Measurements from ENCODE around the gene ASTN2. TPM values are rescaled to one million over a fixed set of nuclear protein-coding genes. Genes with fewer than 3 reads are reported as not detected.

Gene ASTN2
- total RNA-seq, 2 experiments from 2014 or later, result 5.2 to 6.0 TPM

DNA sequence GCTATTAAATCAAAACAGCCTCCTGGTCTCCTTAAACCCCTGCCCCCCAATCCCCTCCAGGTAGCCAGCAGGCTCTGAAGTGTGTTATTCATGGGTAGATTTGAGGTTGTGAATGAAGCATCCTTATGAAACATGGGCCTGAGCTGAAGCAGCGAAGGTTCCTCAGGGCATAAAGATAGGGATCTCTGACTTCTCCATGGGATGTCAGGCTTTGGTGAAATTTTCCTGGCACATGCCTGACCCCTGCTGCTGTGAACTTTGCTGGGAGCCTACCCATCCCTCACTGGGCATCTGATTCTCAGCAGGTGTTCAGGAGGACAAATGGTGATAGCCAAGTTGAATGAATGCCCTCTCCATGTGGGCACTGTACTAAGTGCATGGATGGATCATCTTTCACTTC, 250.3 kb downstream of the ASTN2 start:
- Mint-ChIP-seq H3K27ac (no peak overlapping the region), H3K36me3 (no peaks in the 10 kb centered on the region), H3K27me3 (no peaks in the 10 kb centered on the region), H3K9me3 (no peaks in the 10 kb centered on the region), H3K4me3 (no peak overlapping the region), H3K4me1 (no peaks in the 10 kb centered on the region)
- POLR2A ChIA-PET, result no interaction called here
- no peak for DNase-seq
- no peak for ATAC-seq (ENCODE audit: low read depth)

DNA sequence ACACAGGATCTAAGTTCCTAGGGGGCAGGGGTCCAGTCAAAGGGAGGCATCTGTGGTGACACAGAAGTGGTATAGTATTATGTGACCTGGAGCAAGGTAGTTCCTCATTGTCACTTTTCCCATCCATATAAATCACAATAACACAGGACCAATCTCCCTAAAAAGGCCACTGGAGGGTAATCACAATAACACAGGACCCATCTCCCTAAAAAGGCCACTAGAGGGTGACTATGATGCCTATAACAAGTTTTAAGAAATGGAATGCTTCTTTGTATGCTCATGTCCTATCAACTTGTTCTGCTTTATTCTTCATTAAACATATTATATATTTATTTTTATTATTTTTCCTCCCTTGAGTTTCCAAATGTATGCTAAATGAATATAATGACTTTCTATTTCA, 254.6 kb downstream of the ASTN2 start:
- no peaks in the 10 kb centered on the region for H3K9me3 Mint-ChIP-seq
- H3K27ac Mint-ChIP-seq, result no peak overlapping the region

DNA sequence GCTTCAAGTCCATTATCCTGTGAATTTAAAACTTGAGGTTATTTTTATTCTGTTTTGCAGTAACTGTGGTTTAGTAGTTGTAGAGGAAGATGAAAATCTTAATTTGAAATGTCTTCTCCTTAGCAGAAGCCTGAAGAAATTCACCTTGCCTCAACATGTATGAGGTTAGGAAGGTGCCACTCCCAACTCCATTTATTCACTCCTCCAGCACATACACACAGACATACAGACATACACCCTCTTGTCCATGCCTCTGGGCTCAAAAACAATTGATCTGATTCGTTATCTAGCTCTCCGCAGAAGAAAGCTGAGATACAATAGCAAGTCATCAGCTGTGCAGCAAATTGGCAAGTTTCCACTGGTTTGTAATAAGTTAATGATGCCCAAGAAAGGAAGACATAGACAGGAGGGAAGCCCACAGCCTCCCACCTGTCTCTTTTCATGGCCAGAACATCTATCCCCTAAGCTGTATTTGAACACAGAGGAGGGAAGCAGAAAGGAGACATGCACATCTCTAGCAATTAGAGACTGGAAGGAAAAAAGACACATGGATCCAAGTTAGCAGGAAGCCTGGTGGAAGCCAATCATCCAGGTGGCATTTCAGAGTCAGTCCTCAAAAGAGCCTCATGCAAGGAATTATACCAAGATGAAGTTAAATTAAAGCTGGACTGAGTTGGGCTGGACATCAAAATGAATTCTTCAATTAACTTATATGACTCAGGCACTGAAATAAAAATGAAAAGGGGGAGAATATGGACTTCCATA, 257.9 kb downstream of the ASTN2 start:
- H3K27me3 Mint-ChIP-seq, result no peaks in the 10 kb centered on the region
- ATAC-seq (ENCODE audit: low read depth), result no peak

More for the DNA sequence above, 254.6 kb downstream of the ASTN2 start:
- Mint-ChIP-seq H3K27me3 (no peaks in the 10 kb centered on the region), H3K4me3 (no peak overlapping the region), H3K4me1 (no peaks in the 10 kb centered on the region), H3K36me3 (no peaks in the 10 kb centered on the region)
- POLR2A ChIA-PET, result no interaction called here
- DNase-seq (no peak), ATAC-seq (ENCODE audit: low read depth) (no peak)

DNA sequence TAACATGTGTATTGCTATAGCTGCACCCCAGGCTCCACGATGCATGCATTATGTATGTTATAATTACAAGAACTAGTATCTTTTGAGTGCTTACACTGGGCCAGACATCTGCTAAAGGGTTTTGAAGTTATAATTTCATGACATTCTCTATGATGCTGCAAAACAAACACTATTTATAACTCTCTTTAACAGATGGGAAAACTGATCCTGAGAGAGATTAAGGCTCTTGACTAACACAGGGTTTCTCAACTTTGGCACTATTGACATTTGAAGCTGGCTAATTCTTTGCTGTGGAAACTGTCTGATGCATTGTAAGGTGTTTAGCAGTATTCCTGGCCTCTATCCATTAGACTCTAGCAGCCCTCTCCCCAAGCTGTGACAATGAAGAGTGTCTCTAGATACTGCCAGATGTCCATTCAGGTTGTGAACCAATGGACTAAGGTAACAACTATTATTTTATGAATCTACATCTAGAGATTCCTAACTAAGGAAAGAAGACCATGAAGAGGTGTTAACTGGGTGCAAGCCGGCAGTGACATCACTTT, 258.6 kb downstream of the ASTN2 start:
- H3K27me3 Mint-ChIP-seq, result no peaks in the 10 kb centered on the region
- no peaks in the 10 kb centered on the region for H3K4me1 Mint-ChIP-seq
- H3K36me3 Mint-ChIP-seq, result no peaks in the 10 kb centered on the region
- POLR2A ChIA-PET, result no interaction called here
- ATAC-seq (ENCODE audit: low read depth) (no peak), DNase-seq (no peak)
- no peak overlapping the region for H3K27ac Mint-ChIP-seq
- no peak overlapping the region for H3K4me3 Mint-ChIP-seq
- no peaks in the 10 kb centered on the region for H3K9me3 Mint-ChIP-seq

More for the DNA sequence above, 257.9 kb downstream of the ASTN2 start:
- H3K4me3 Mint-ChIP-seq, result no peak overlapping the region
- H3K36me3 Mint-ChIP-seq, result no peaks in the 10 kb centered on the region
- H3K27ac Mint-ChIP-seq, result no peak overlapping the region
- POLR2A ChIA-PET, result no interaction called here
- H3K9me3 Mint-ChIP-seq, result no peaks in the 10 kb centered on the region
- H3K4me1 Mint-ChIP-seq, result no peaks in the 10 kb centered on the region
- DNase-seq, result no peak

DNA sequence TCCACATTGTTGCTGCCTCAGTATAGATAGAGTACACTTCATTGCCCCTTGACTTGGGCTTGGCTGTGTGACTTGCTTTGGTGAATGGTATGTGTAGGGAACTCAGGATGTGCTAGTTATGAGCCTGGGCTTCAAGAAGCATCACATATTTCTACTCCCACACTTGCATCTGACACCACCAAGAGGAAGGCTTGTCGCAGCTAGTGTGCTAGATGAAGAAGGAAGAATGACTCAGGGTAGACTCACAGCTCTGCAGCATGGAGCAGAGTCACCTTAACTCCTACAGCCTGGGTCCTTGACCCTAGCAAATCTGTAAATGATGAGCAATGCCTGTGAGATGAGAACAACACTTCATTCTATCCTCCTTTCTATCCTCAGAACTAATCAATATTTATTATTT, 261.8 kb downstream of the ASTN2 start:
- no peaks in the 10 kb centered on the region for H3K36me3 Mint-ChIP-seq
- H3K4me1 Mint-ChIP-seq, result no peaks in the 10 kb centered on the region
- H3K4me3 Mint-ChIP-seq, result no peak overlapping the region
- no peak for ATAC-seq (ENCODE audit: low read depth)
- POLR2A ChIA-PET, result no interaction called here
- DNase-seq, result no peak
- H3K27me3 Mint-ChIP-seq, result no peaks in the 10 kb centered on the region
- no peak overlapping the region for H3K27ac Mint-ChIP-seq
- H3K9me3 Mint-ChIP-seq, result no peaks in the 10 kb centered on the region

DNA sequence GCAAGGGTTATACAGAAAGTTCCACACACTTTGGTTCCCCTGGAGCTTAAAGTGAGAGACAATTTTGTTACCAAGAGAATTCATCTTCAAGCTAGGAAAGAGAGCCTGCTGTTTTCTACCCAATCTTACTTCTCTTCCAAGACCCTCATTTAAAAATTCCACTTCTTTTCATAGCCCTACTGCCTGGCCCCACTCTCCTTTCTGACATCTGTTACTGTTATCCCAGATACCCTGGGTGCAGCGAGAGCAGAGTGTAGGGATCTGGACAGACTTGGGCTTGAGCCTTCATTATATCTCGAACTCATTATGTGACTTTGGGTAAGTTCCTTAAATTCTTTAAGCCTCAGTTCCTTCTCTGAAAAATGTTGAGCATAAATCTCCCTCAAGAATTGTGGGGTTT, 263.1 kb downstream of the ASTN2 start:
- POLR2A ChIA-PET, result no interaction called here
- DNase-seq (no peak), ATAC-seq (ENCODE audit: low read depth) (no peak)
- Mint-ChIP-seq H3K36me3 (no peaks in the 10 kb centered on the region), H3K9me3 (no peaks in the 10 kb centered on the region), H3K27me3 (no peaks in the 10 kb centered on the region), H3K4me3 (no peak overlapping the region), H3K4me1 (no peaks in the 10 kb centered on the region), H3K27ac (no peak overlapping the region)

DNA sequence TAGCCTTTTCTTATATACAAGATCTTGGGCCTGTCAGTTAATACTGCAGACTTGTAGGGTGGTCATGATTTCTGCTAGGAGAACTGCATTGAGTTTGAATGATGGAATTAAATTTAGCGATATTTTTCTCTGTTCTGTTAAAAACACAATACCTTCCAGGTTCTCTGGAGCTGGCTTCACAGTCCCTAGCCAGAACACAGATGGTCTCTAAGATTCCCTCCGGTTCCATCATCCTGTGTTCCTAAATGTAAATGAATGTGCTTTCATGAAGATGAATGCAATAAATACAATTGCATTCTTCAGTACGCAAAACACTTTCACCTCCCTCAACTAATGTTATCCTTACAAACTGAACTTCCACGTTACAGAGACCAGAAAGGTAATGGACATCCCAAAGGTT, 264.9 kb downstream of the ASTN2 start:
- Mint-ChIP-seq H3K36me3 (no peaks in the 10 kb centered on the region), H3K27ac (no peak overlapping the region), H3K4me3 (no peak overlapping the region), H3K27me3 (no peaks in the 10 kb centered on the region), H3K9me3 (peaks cover 3% of the 10 kb centered on the region), H3K4me1 (no peaks in the 10 kb centered on the region)
- DNase-seq, result no peak
- ATAC-seq (ENCODE audit: low read depth), result no peak
- POLR2A ChIA-PET, result no interaction called here

DNA sequence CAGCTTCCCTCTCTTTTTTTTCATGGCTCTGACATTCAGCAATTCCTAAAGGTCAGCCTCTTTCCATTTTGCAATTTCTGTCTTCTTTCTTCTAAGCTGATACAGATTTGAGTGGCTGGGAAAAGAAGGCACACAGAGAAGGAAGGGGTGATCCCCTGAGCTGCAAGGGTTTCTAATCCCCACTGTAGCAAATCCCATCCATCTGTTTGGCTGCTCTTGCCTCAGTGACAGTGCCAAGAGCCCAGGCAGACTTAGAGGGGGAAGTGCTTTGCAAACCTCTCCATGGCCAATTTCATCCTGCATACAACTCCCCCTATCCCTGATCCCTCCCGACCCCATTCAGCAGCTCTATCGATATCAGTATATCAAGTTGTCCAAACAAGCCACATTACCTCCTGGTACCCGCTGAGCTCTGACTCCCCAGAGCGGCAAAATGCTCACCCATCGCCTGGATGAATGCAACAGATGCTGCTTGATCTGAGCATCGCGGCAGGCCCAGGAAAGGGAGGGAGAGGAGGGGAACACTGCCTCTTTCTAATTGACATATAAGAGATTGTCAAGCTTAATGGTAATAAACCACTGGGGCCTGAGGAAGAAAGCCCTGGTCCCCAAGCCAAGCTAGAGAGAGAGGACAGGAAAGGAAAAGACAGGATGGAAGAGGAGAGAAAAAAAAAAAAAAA, 268.9 kb downstream of the ASTN2 start:
- no peaks in the 10 kb centered on the region for H3K4me1 Mint-ChIP-seq
- no peak overlapping the region for H3K4me3 Mint-ChIP-seq
- H3K36me3 Mint-ChIP-seq, result no peaks in the 10 kb centered on the region
- DNase-seq (no peak), ATAC-seq (ENCODE audit: low read depth) (no peak)
- H3K27ac Mint-ChIP-seq, result no peak overlapping the region
- no peaks in the 10 kb centered on the region for H3K27me3 Mint-ChIP-seq
- POLR2A ChIA-PET, result no interaction called here
- H3K9me3 Mint-ChIP-seq, result peaks cover 5% of the 10 kb centered on the region

DNA sequence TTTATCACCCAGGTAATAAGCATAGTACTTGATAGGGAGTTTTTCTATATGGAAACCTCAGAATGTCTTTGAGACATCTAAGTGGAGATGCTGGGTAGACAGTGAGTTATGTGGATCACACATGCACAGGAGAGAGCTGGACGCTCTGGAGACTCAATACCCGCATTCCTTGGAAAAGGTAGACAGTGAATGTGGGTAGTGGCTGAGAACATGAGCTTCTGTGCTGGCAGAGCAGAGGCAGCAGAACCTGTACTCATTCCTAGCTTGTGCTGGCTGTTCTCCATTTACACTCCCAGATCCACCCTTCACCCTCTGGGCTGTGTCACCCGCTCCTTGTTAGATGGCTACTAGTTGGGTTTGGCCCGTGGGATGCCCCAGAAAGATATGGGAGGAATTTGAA, 269.8 kb downstream of the ASTN2 start:
- H3K36me3 Mint-ChIP-seq, result no peaks in the 10 kb centered on the region
- no peaks in the 10 kb centered on the region for H3K27me3 Mint-ChIP-seq
- no peak overlapping the region for H3K27ac Mint-ChIP-seq
- ATAC-seq (ENCODE audit: low read depth) (no peak), DNase-seq (no peak)
- POLR2A ChIA-PET, result no interaction called here
- H3K9me3 Mint-ChIP-seq, result peaks cover 5% of the 10 kb centered on the region
- no peak overlapping the region for H3K4me3 Mint-ChIP-seq
- H3K4me1 Mint-ChIP-seq, result no peaks in the 10 kb centered on the region

DNA sequence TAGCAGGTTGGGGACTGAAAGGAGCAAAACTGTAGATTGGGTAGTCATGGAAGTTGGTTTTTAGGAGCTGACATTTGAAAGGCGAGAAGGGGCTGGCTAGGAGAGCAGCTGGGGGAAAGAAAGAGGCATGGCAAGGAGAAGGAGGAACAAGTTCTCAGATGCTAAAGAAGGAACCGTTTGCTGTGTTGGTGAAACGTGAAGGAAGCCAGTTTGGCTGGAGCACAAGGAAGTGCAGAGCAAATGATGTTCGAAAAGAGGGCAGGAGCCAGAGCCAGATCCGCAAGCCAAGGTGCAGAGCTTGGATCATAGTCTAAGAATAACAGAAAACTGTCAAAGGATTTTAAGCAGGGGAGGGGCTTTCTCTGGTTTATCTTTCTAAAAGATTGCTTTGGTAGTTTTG, 276.6 kb downstream of the ASTN2 start:
- POLR2A ChIA-PET, result no interaction called here
- H3K9me3 Mint-ChIP-seq, result peaks cover 2% of the 10 kb centered on the region
- no peak for ATAC-seq (ENCODE audit: low read depth)
- H3K4me1 Mint-ChIP-seq, result no peaks in the 10 kb centered on the region
- H3K36me3 Mint-ChIP-seq, result no peaks in the 10 kb centered on the region
- H3K4me3 Mint-ChIP-seq, result no peak overlapping the region
- no peaks in the 10 kb centered on the region for H3K27me3 Mint-ChIP-seq
- no peak overlapping the region for H3K27ac Mint-ChIP-seq
- DNase-seq, result no peak

DNA sequence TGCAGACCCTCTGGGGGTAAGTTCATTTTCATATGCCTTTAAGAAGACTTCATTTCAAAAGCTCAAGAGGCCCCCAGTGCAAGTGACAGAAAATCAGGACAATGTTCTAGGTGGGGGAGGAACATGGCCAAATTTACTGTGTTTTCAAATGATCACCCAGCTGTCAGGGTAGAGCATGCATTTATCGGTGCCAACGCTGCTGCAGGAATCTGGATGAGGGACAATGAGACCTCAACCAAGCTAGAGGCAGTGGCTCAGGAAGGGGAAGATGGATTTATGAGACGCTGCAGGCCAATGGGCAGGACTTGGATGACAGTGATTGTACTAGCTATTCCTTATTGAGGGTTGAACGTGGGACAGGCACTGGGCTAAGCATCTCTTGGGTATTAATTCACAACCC, 278.4 kb downstream of the ASTN2 start:
- no peak for DNase-seq
- ATAC-seq (ENCODE audit: low read depth), result no peak
- Mint-ChIP-seq H3K4me3 (no peak overlapping the region), H3K27ac (no peak overlapping the region), H3K4me1 (no peaks in the 10 kb centered on the region), H3K9me3 (no peaks in the 10 kb centered on the region), H3K27me3 (no peaks in the 10 kb centered on the region), H3K36me3 (no peaks in the 10 kb centered on the region)
- POLR2A ChIA-PET, result no interaction called here

DNA sequence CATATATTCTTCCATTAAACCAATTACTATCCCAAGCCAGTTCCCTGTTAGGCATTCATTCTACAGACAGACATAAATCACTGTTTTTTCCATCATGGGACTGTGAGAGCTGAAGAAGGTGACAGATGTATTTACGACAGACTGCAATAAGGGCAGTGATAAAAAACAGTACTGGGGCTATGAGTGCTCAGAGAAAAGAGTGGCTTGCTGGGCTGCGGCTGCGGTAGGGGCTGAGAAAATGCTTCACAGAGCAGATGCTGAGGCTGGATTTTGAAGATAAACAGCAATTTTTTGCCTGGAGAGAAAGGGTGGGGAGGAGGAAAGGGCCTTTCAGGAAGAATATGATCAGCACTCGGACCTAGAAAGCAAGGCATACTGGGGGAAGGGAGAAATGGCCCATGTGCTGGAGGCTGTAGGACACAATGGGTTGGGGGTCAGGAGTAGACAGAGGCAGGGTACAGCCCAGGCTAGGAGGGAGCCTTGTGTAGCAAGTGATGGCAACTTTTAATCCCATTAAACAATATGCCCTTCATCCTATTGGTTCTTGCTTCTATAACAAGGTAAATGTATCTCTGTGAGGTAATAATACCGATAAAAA, 279.3 kb downstream of the ASTN2 start:
- DNase-seq, result no peak
- Mint-ChIP-seq H3K4me3 (no peak overlapping the region), H3K4me1 (no peaks in the 10 kb centered on the region), H3K27me3 (no peaks in the 10 kb centered on the region), H3K9me3 (no peaks in the 10 kb centered on the region), H3K36me3 (no peaks in the 10 kb centered on the region), H3K27ac (no peak overlapping the region)
- POLR2A ChIA-PET, result no interaction called here
- ATAC-seq (ENCODE audit: low read depth), result no peak

DNA sequence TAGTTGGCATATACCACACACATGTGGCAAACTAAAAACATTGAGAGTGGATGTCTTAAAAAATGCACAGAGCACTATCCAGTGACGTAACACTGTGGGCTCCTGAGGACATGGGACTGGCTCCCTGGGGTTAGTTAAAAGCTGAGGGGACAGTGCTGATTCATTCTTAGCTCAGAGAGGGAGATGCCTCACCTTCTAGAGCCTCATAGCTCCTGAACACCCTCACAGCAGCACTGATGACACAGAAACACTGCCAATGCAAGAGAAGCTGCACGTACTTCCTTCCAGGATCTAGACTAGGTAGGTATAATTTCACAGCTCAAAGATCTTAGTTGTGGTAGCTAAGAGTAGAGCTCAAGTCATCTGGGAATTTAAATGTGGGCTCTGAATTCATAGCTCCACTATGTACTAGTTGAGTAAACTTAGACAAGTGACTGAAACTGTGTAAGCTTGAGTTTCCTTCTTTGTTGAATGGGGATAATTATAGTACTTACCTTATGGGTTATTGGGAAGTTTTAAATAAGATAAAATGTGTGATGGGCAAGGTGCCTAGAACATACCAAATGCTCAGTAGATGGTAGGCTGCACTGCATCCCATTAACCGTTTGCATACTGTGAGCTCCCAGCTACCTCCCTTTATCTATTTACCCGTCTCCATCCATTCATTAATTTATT, 279.9 kb downstream of the ASTN2 start:
- no peaks in the 10 kb centered on the region for H3K27me3 Mint-ChIP-seq
- H3K27ac Mint-ChIP-seq, result no peak overlapping the region
- POLR2A ChIA-PET, result no interaction called here
- H3K36me3 Mint-ChIP-seq, result no peaks in the 10 kb centered on the region
- DNase-seq, result no peak
- no peak for ATAC-seq (ENCODE audit: low read depth)
- H3K4me1 Mint-ChIP-seq, result no peaks in the 10 kb centered on the region
- no peak overlapping the region for H3K4me3 Mint-ChIP-seq
- no peaks in the 10 kb centered on the region for H3K9me3 Mint-ChIP-seq

All from activated naive CD8-positive, alpha-beta T cell treated with anti-CD3 and anti-CD28 coated beads, Interleukin-2, amount 10 ng/mL, durations not matched to agents 7 days and 5 days (primary cell).